Testis (tissue), 3 donors: ENCODE data around the gene RNU4-1. TPM values are rescaled to one million over a fixed set of nuclear protein-coding genes. Genes with fewer than 3 reads are reported as not detected.

Experiments
- DNase-seq: peaks from one replicate; pipeline ENCODE4 v3.0.0-alpha.2; 2019
- H3K27ac ChIP-seq, 2 donors: fragments of 200-600 bp; sonication (generic); one replicate each; pipeline ENCODE4 v1.5.1; 2019
- H3K27me3 ChIP-seq: fragments of 200-600 bp; sonication (generic); one replicate; pipeline ENCODE4 v1.5.1; 2019
- H3K36me3 ChIP-seq: fragments of 200-600 bp; sonication (generic); one replicate; pipeline ENCODE4 v1.5.1; 2017; ENCODE audit warnings: low read depth; ENCODE audit errors: missing control alignments
- H3K4me1 ChIP-seq: fragments of 200-600 bp; sonication (generic); one replicate; pipeline ENCODE4 v1.5.1; 2019
- H3K4me3 ChIP-seq, 2 donors: fragments of 200-600 bp; sonication (generic); one replicate each; pipeline ENCODE4 v1.5.1; 2017 to 2019
- H3K9me3 ChIP-seq: fragments of 200-600 bp; sonication (generic); one replicate; pipeline ENCODE4 v1.5.1; 2017
- POLR2A ChIP-seq: fragments of 450-650 bp; IDR thresholded peaks from one replicate; pipeline ENCODE4 v1.6.1; 2017; ENCODE audit warnings: antibody characterized with exemption, mild to moderate bottlenecking, moderate library complexity
- WGBS, 2 donors: methylation state at CpG; one replicate each; pipeline ENCODE4 v1.1.5; 2018; 5-methylcytosine and 5-hydroxymethylcytosine counted together
- intact Hi-C: fragments of 100-400 bp; cut with DNase I; formaldehyde crosslinking; loops from one replicate; pipeline ENCODE4 v1.15.1; 2023; ENCODE audit warnings: low total_unique reads
- polyA plus RNA-seq: library from polyadenylated mRNA; stranded (reverse); fragments of 350-450 nt; fragmentation: Illumina TruSeq; extraction: RNeasy Lipid Tissue Mini Kit (QIAGEN cat#74804); gene quantifications from one replicate; pipeline ENCODE4 v1.2.3, GENCODE V29; 2014; ENCODE audit warnings: low read depth, low replicate concordance; ENCODE audit not compliant: insufficient read depth
- total RNA-seq, 2 donors: library from RNA; depleted of rRNA; stranded (reverse); fragments of >200 nt; gene quantifications; one replicate each; pipeline ENCODE4 v1.2.3, GENCODE V29; 2016
- TF ChIP-seq, protein P1 (sequence below), 3 experiments: fragments of 450-650 bp in 2 of 3; fragments of 200-600 bp in 1 of 3; sonication (generic) in 1 of 3; IDR thresholded peaks; one replicate each; pipeline ENCODE4 v1.5.1; 2016 to 2019; ENCODE audit warnings: antibody characterized with exemption in 3 of 3, mild to moderate bottlenecking in 2 of 3, moderate library complexity in 1 of 3

RNU4-1 gene
- total and polyA plus RNA-seq, 3 donors from 2014 or later, result under 0.01 TPM; not detected in 1

DNA sequence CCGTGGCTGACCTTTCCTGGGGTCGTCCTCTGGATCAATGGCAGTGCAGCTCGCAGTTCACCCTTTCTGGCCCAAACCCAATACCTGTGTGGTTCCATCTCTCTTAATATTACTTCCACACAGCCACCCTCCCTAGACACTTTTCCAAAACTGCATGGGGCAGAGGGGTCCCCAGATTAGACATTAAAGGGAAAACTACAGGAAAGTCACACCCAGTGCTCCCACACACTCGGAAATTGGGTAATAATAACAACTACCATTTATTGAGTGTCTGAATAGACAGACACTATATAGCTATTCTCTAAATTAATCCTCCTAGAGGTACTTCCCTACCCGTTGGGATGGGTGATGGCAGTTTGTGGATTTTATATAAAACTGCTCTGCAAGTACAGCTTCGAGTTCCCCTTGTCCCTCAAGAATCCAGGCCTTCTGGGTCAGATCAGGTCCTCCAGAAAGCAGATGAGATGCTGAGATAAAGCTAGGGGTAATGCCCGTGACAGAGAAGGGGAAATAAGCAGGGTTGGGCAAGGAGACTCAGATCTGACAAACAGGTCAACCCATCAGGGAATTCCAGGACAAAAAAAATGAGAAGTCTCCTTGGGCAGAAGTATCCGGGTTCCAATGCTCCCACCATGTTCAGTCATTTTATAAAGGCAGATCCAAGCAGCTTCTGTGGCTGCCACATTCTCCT lies 26.7 kb downstream of the RNU4-1 start:
- 40 to 42% methylated on average over 8 of the region's 8 CpGs for WGBS, 2 donors
- intact Hi-C loops, result no loop called here
- Histone ChIP-seq H3K4me1 (peaks cover 39% of the 10 kb centered on the region), H3K27me3 (no peaks in the 10 kb centered on the region), H3K4me3 (no peak overlapping the region), H3K9me3 (no peaks in the 10 kb centered on the region), H3K36me3 (no peaks in the 10 kb centered on the region), H3K27ac (no peak overlapping the region)
- DNase-seq, result no peak
- TF ChIP-seq, protein P1, sequence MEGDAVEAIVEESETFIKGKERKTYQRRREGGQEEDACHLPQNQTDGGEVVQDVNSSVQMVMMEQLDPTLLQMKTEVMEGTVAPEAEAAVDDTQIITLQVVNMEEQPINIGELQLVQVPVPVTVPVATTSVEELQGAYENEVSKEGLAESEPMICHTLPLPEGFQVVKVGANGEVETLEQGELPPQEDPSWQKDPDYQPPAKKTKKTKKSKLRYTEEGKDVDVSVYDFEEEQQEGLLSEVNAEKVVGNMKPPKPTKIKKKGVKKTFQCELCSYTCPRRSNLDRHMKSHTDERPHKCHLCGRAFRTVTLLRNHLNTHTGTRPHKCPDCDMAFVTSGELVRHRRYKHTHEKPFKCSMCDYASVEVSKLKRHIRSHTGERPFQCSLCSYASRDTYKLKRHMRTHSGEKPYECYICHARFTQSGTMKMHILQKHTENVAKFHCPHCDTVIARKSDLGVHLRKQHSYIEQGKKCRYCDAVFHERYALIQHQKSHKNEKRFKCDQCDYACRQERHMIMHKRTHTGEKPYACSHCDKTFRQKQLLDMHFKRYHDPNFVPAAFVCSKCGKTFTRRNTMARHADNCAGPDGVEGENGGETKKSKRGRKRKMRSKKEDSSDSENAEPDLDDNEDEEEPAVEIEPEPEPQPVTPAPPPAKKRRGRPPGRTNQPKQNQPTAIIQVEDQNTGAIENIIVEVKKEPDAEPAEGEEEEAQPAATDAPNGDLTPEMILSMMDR (IDR thresholded peaks at IDR 0.05), result no peak
- no peak for TF ChIP-seq POLR2A

DNA sequence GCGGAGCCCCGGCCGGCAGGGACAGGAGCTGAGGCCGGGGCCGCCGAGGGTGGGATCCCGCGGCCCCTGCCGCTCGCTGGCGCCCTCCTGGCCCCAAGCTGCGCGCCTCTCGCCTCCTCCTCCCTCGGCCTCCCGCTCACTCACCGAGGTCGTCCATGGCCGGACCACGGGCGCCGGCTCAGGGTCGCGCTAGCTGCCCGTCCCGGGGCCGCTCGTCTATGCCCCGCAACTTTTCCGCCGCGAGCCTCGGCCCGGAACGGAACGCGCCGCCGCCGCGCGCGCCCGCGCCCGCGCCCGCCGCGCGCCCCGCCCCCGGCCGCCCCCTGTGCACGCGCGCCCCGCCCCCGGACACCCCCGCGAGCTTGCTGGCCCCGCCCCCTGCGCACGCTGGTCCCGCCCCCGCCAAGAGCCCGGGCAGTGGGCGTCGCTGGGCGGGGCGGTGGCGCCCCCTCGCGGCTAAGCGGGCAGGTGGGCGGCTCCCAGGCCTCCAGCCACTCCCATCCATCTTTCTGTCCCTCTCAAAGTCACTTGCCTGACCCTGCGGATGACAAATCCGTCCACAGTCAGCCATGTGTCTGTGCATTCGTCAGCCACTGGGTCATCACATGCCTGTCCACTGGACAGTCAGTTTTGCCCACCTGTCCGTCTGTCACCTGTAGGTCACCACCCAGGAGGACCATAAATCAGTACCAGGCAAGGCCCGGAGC lies 27.4 kb downstream of the RNU4-1 start, which contains the start of gene PXN:
TSS of gene PXN (minus strand) at position 258 of the 707 bp plus-strand sequence. CDS start at position 157, 101 bp downstream.
- peak within 1 kb of the TSS; percentile 94 to 95 for H3K27ac ChIP-seq
- H3K9me3 ChIP-seq, result no peaks in the 10 kb centered on the region
- peak within 1 kb of the TSS; percentile 94 to 95 for H3K4me3 ChIP-seq
- H3K27me3 ChIP-seq, result no peaks in the 10 kb centered on the region
- intact Hi-C loops, result no loop called here
- TF ChIP-seq, protein P1 (IDR thresholded peaks at IDR 0.05), result peak; percentile 85 to 92 (median 90)
- no peak for TF ChIP-seq POLR2A
- DNase-seq, result peak; percentile 91
- H3K4me1 ChIP-seq, result peaks cover 39% of the 10 kb centered on the region
- 1 to 3% methylated on average over 21 to 58 of the region's 81 CpGs for WGBS, 2 donors
- no peaks in the 10 kb centered on the region for H3K36me3 ChIP-seq

DNA sequence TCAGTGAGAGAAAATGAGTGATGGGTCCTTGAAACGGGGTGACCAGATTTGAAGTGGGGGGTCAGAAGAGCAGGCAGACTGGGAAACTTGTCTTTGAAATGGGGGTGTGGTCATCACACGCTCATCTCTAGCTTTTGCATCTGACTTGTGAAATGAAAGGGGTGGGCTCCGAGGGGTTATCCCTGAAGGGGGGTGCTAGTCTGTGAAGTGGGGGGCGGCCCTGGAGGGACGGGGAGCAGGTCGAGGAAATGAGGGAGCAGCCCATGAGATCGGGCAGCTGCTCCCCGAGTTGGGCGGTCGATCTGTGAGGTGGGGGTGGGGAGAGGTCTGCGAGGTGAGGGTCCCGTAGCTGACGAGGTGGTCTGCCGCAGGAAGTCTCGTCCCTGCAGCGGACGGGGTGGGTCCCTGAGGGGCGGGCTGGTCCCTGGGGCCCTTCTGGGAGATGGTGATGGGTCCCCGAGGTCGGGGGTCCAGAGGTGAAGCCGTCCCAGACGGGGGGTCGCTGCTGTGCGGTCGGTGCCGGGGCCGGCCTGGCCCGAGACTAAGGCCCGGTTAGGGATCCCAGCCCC lies 28.0 kb downstream of the RNU4-1 start:
- Histone ChIP-seq H3K27ac (peak overlapping the region; percentile 94 to 95), H3K27me3 (no peaks in the 10 kb centered on the region), H3K9me3 (no peaks in the 10 kb centered on the region), H3K4me1 (peaks cover 39% of the 10 kb centered on the region), H3K4me3 (peak overlapping the region; percentile 94 to 95), H3K36me3 (no peaks in the 10 kb centered on the region)
- 1% methylated on average over 8 to 29 of the region's 29 CpGs for WGBS, 2 donors
- intact Hi-C loops, result no loop called here
- TF ChIP-seq, protein P1 (IDR thresholded peaks at IDR 0.05), result no peak
- TF ChIP-seq POLR2A, result no peak
- DNase-seq, result no peak

DNA sequence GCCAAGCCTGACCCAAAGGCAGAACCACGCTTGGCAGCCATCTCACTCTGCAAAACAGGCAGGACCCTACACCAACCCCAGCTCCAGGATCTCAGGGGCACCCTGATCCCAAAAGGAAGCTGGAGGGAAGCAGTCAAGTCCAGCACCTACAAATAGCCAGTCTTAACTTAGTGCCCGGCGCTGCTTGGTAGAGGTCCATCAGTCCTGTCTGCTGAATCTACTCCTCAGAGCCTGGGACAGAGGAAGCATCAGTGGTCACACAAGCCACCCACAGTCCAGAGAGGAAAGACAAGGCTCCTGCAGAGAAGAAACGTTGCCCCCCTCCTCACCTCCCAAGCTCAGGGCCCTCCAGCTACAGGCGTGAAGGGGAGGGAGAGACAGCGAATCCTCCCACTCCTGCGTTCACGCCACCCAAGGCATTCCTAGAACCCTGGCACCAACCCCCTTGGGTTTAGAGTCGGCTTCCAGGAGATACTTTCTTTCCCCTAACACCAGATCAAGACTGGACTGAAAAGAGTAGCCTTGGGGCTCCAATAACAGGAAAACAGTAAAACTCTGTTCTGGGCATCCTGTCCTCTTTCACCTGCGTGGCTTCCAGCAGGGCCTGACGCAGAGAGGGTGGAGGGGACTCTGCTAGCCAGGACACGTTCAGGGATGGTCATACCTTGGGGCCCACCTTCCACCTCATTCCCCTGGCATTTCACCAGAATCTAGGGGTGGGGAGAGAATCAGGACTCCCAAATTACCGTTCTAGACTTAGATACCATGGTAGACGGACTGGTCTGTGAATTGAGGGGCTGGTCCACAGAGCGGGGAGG lies 28.7 kb downstream of the RNU4-1 start:
- intact Hi-C loops, result no loop called here
- DNase-seq, result peak; percentile 34
- peak overlapping the region; percentile 94 to 95 for H3K27ac ChIP-seq

More for the DNA sequence above, 28.7 kb downstream of the RNU4-1 start:
- H3K9me3 ChIP-seq, result no peaks in the 10 kb centered on the region
- H3K4me1 ChIP-seq, result peaks cover 42% of the 10 kb centered on the region
- WGBS, 2 donors, result 19 to 29% methylated on average over 10 to 15 of the region's 15 CpGs
- peak overlapping the region; percentile 94 to 95 for H3K4me3 ChIP-seq
- TF ChIP-seq POLR2A, result no peak
- TF ChIP-seq, protein P1 (IDR thresholded peaks at IDR 0.05), result no peak
- H3K27me3 ChIP-seq, result no peaks in the 10 kb centered on the region
- no peaks in the 10 kb centered on the region for H3K36me3 ChIP-seq
